Transverse colon (tissue), 4 donors: Measurements from ENCODE around the gene SHISA9.

Experiments
- CTCF ChIP-seq, 5 experiments: fragments of 200-600 bp in 3 of 5; fragments of 450-650 bp in 2 of 5; sonication (generic) in 3 of 5; IDR thresholded peaks; 1 replicate in 2 of 5; 2 replicates in 3 of 5; pipeline ENCODE4 v1.5.1; 2016 to 2017; ENCODE audit warnings: antibody characterized with exemption in 5 of 5, inconsistent platforms in 3 of 5, mild to moderate bottlenecking in 2 of 5, moderate library complexity in 1 of 5
- POLR2A ChIP-seq: fragments of 450-650 bp; IDR thresholded peaks from one replicate; pipeline ENCODE4 v1.6.1; 2016; ENCODE audit warnings: antibody characterized with exemption, mild to moderate bottlenecking, moderate library complexity
- POLR2AphosphoS5 ChIP-seq, 3 donors: sonication (generic); formaldehyde crosslinking; IDR thresholded peaks; one replicate each; pipeline ENCODE4 v1.6.1; 2016; ENCODE audit warnings: antibody characterized with exemption in 3 of 3

DNA sequence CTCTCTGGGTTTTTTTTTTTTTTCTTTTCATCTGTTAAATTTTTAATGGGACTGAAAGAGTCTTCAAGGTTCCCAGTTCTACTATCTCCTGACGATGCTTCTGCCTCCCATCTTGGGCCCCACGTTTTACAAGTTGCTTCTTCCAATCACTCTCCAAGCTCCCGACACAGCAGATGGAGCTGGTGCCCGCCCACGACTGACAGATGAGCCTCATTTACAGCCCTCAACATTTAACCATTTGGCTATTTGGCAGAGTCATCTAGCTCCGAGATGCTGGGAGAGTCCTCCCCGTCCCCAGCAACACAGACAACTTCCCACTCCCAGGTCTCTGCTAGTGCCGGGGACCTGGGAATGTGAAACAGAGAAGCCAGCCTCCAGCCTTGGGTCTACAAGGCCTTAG is 276.9 kb downstream of the SHISA9 start:
- TF ChIP-seq POLR2A (no peak), POLR2AphosphoS5 (IDR thresholded peaks at IDR 0.05) (no peak), CTCF (IDR thresholded peaks at IDR 0.05) (no peak)
